GM19240 (cell line): ENCODE measurements around the gene PCGF3.
"Not testable (repeated sequence)": the region's sequence is repeated elsewhere in the genome, so short reads cannot be mapped to it uniquely, and the experiment has no call there.

ENCODE experiments used
- DNase-seq: peaks from one replicate; pipeline ENCODE4 v3.0.0; 2011; ENCODE audit warnings: low spot score; ENCODE audit not compliant: insufficient read length

Gene PCGF3

GRCh38 chr4:722851-723360 lies 17.3 kb downstream of the PCGF3 start:
- DNase-seq, result no peak

GRCh38 chr4:723751-724530 lies 18.3 kb downstream of the PCGF3 start:
- no peak for DNase-seq

- no peak for DNase-seq
Measured at GRCh38 chr4:725391-726234, 20.0 kb downstream of the PCGF3 start.

GRCh38 chr4:726235-726787 lies 20.7 kb downstream of the PCGF3 start:
- no peak for DNase-seq

GRCh38 chr4:726838-727237 lies 21.2 kb downstream of the PCGF3 start:
- no peak for DNase-seq

- DNase-seq, result no peak
Measured at GRCh38 chr4:727576-727975, 21.9 kb downstream of the PCGF3 start.

GRCh38 chr4:729336-730315 lies 24.0 kb downstream of the PCGF3 start:
- DNase-seq, result no peak

- DNase-seq, result no peak
Measured at GRCh38 chr4:730511-730910, 24.9 kb downstream of the PCGF3 start.

- not testable (repeated sequence) for DNase-seq
Measured at GRCh38 chr4:730946-731904, 25.6 kb downstream of the PCGF3 start.

GRCh38 chr4:731954-732353 lies 26.3 kb downstream of the PCGF3 start:
- DNase-seq, result not testable (repeated sequence)

- DNase-seq, result no peak
Measured at GRCh38 chr4:732486-732885, 26.9 kb downstream of the PCGF3 start.

- no peak for DNase-seq
Measured at GRCh38 chr4:732911-733630, 27.4 kb downstream of the PCGF3 start.

GRCh38 chr4:733631-733980 lies 28.0 kb downstream of the PCGF3 start:
- no peak for DNase-seq

GRCh38 chr4:734075-734474 lies 28.4 kb downstream of the PCGF3 start:
- no peak for DNase-seq

GRCh38 chr4:734951-735350 lies 29.3 kb downstream of the PCGF3 start:
- no peak for DNase-seq

- DNase-seq, result no peak
Measured at GRCh38 chr4:735583-735982, 30.0 kb downstream of the PCGF3 start.

- not testable (repeated sequence) for DNase-seq
Measured at GRCh38 chr4:736561-736960, 30.9 kb downstream of the PCGF3 start.

GRCh38 chr4:738781-739280 lies 33.2 kb downstream of the PCGF3 start:
- no peak for DNase-seq

GRCh38 chr4:739569-739968 lies 33.9 kb downstream of the PCGF3 start:
- DNase-seq, result no peak
